ENCODE measurements around the gene AGTRAP. TPM values are rescaled to one million over a fixed set of nuclear protein-coding genes. Genes with fewer than 3 reads are reported as not detected.

The AGTRAP gene
- total RNA-seq, 1 donor from 2014 or later = 76.7 TPM

GRCh38 chr1:11761988-11762406 lies 26.1 kb downstream of the AGTRAP start, which contains the start of gene C1orf167:
C1orf167 (plus strand) TSS chr1:11762193; CDS start chr1:11764401, 2,208 bp downstream.
- TF ChIP-seq CTCF (IDR thresholded peaks at IDR 0.05; ENCODE audit: insufficient read depth, low read length, poor library complexity, severe bottlenecking) = no peak
- Histone ChIP-seq H3K36me3 (ENCODE audit: control insufficient read depth, insufficient read depth, low read length) (no peaks in the 10 kb centered on the region), H3K4me3 (ENCODE audit: low read depth, low read length) (no peak within 1 kb of the TSS), H3K27me3 (ENCODE audit: control insufficient read depth, insufficient read depth, low read length) (peaks cover 30% of the 10 kb centered on the region)
- DNase-seq (ENCODE audit: low read depth) = no peak

DNA sequence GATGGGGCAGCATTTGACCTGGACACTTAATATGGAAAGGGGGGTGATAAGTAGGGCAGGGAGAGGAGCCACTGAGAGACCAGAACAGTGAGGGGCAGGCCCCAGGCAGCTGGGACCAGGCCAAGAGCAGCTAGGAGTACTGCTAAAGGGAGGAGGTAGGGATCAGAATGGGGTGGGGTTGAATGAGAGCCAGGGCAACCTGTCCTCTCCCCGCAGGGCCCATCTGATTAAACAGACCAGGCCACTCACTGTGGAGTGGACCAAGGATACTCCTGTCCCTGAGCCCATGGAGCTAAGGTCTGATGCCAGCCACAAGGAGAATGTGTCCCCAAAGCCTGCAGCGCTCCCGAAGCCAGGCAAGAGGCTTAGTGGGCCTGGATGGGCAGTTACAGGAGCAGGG lies 28.2 kb downstream of the AGTRAP start:
- Histone ChIP-seq H3K27me3 (ENCODE audit: control insufficient read depth, insufficient read depth, low read length) (peaks cover 34% of the 10 kb centered on the region), H3K36me3 (ENCODE audit: control insufficient read depth, insufficient read depth, low read length) (no peaks in the 10 kb centered on the region), H3K4me3 (ENCODE audit: low read depth, low read length) (no peak overlapping the region)
- no peak for TF ChIP-seq CTCF (IDR thresholded peaks at IDR 0.05; ENCODE audit: insufficient read depth, low read length, poor library complexity, severe bottlenecking)
- DNase-seq (ENCODE audit: low read depth) = no peak

DNA sequence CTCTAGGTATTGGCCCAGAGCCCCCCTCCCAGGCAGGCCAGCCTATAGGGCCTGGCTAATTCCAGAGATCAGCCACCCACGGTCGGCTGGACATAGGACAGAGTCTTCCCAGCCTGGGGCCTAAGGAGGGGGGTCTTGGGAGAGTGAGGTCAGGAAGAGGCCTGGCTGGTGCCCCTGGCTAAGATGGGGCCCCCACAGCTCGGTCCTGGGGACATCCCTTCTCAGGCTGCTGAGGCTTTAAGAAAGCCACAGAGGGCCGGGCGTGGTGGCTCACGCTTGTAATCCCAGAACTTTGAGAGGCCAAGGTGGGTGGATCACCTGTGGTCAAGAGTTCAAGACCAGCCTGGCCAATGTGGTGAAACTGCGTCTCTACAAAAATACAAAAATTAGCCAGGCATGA lies 28.6 kb downstream of the AGTRAP start:
- H3K36me3 ChIP-seq (ENCODE audit: control insufficient read depth, insufficient read depth, low read length) = no peaks in the 10 kb centered on the region
- no peak overlapping the region for H3K4me3 ChIP-seq (ENCODE audit: low read depth, low read length)
- H3K27me3 ChIP-seq (ENCODE audit: control insufficient read depth, insufficient read depth, low read length) = peaks cover 34% of the 10 kb centered on the region
- DNase-seq (ENCODE audit: low read depth) = no peak
- no peak for TF ChIP-seq CTCF (IDR thresholded peaks at IDR 0.05; ENCODE audit: insufficient read depth, low read length, poor library complexity, severe bottlenecking)

DNA sequence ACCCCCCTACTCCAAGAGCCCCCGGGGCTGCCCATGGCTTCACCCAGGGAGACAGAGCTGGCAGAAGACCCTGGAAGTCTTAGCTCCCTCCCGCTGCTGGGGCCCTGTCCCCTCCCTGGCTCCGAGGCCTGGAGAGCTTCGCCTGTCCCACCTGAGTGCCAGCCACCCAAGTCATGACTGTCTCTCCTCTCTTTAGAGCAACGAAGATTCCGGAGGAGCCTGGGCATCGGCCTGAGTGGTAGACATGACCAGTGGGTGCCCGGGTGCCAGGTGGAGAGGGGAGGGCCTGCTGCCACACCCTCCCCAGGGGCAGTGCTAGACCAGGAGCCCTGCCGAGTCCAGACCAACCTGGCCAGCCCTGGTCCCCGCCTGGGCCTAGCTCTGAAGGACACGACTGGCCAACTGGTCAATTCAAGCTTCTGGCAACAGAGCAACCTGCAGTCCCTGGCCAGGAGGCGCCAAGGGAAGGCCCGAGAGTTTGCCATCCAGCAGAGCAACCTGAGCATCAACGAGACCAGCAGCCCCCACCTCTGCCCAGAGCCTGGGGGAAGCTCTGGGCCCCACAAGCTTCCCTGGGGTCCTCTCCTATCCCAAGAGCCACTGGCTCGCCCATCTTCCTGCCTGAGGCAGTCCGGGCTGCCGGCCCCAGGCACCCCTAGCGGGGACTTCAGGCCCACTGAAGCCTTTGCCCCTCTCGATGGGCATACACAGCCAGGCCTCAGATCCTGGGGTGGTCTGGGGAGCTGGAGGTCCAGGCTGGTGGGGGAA lies 29.9 kb downstream of the AGTRAP start:
- TF ChIP-seq CTCF (IDR thresholded peaks at IDR 0.05; ENCODE audit: insufficient read depth, low read length, poor library complexity, severe bottlenecking) = no peak
- Histone ChIP-seq H3K36me3 (ENCODE audit: control insufficient read depth, insufficient read depth, low read length) (no peaks in the 10 kb centered on the region), H3K27me3 (ENCODE audit: control insufficient read depth, insufficient read depth, low read length) (peaks cover 31% of the 10 kb centered on the region), H3K4me3 (ENCODE audit: low read depth, low read length) (no peak overlapping the region)
- DNase-seq (ENCODE audit: low read depth) = no peak

- no peak for TF ChIP-seq CTCF (IDR thresholded peaks at IDR 0.05; ENCODE audit: insufficient read depth, low read length, poor library complexity, severe bottlenecking)
- Histone ChIP-seq H3K36me3 (ENCODE audit: control insufficient read depth, insufficient read depth, low read length) (no peaks in the 10 kb centered on the region), H3K4me3 (ENCODE audit: low read depth, low read length) (no peak overlapping the region), H3K27me3 (ENCODE audit: control insufficient read depth, insufficient read depth, low read length) (peaks cover 28% of the 10 kb centered on the region)
- no peak for DNase-seq (ENCODE audit: low read depth)
These were observed 30.5 kb downstream of the AGTRAP start for GRCh38 chr1:11766429-11766776.
